CD4-positive, alpha-beta T cell treated with Interleukin-17A for 1 hour (primary cell): ENCODE results near the gene XKR7.

Experiments used
- DNase-seq: peaks from one replicate; pipeline ENCODE4 v3.0.0-alpha.2; 2020

The XKR7 gene

GRCh38 chr20:31981784-31982183 is 13.8 kb downstream of the XKR7 start:
- DNase-seq: no peak

- DNase-seq: no peak
Observed at GRCh38 chr20:31984981-31985471, 17.1 kb downstream of the XKR7 start.

- no peak for DNase-seq
Observed at GRCh38 chr20:31987744-31988143, 19.8 kb downstream of the XKR7 start.

- no peak for DNase-seq
Observed at GRCh38 chr20:31988430-31989015, 20.6 kb downstream of the XKR7 start.

GRCh38 chr20:31989030-31989645 is 21.2 kb downstream of the XKR7 start:
- DNase-seq: no peak

GRCh38 chr20:31990641-31991338 is 22.8 kb downstream of the XKR7 start:
- no peak for DNase-seq

GRCh38 chr20:31991339-31991705 is 23.4 kb downstream of the XKR7 start:
- DNase-seq: no peak

GRCh38 chr20:31992086-31992485 is 24.1 kb downstream of the XKR7 start:
- no peak for DNase-seq

GRCh38 chr20:31996996-31997395 is 29.0 kb downstream of the XKR7 start:
- DNase-seq: no peak

- DNase-seq: no peak
Observed at GRCh38 chr20:31998246-31998645, 30.3 kb downstream of the XKR7 start.

GRCh38 chr20:32003325-32003724 is 35.4 kb downstream of the XKR7 start:
- DNase-seq: no peak

GRCh38 chr20:32004963-32005362 is 37.0 kb downstream of the XKR7 start:
- no peak for DNase-seq

GRCh38 chr20:32006053-32006452 is 38.1 kb downstream of the XKR7 start:
- no peak for DNase-seq

GRCh38 chr20:32006841-32007786 is 39.2 kb downstream of the XKR7 start:
- no peak for DNase-seq

GRCh38 chr20:32007787-32008616 is 40.1 kb downstream of the XKR7 start:
- DNase-seq: no peak

GRCh38 chr20:32009564-32009963 is 41.6 kb downstream of the XKR7 start:
- no peak for DNase-seq

- DNase-seq: no peak
Observed at GRCh38 chr20:32010101-32010500, 42.1 kb downstream of the XKR7 start, which contains the start of gene CCM2L. CCM2L (plus strand) TSS chr20:32010438; CDS start chr20:32010455, 17 bp downstream.

- no peak for DNase-seq
Observed at GRCh38 chr20:32010666-32011065, 42.7 kb downstream of the XKR7 start.

GRCh38 chr20:32012159-32012688 is 44.3 kb downstream of the XKR7 start:
- DNase-seq: no peak

- no peak for DNase-seq
Observed at GRCh38 chr20:32013326-32013725, 45.4 kb downstream of the XKR7 start.

GRCh38 chr20:32017711-32018251 is 49.8 kb downstream of the XKR7 start:
- DNase-seq: peak; percentile 64
